AG04449 (cell line): ENCODE data around the gene ABR.
"Not testable (repeated sequence)": the region's sequence is repeated elsewhere in the genome, so short reads cannot be mapped to it uniquely, and the experiment has no call there.

ENCODE experiments used
- CTCF ChIA-PET: fragments of 350-600 bp; formaldehyde crosslinking; extraction: SDS; loops from one replicate; lab custom pipeline; 2021; ENCODE audit warnings: antibody characterized with exemption; lab: Yijun Ruan, JAX
- POLR2A ChIA-PET: fragments of 400-600, 350-600 bp; formaldehyde crosslinking; extraction: SDS; loops from one replicate; lab custom pipeline; 2020; ENCODE audit warnings: antibody characterized with exemption, inconsistent platforms; lab: Yijun Ruan, JAX
- DNase-seq: peaks from one replicate; pipeline ENCODE4 v3.0.0-alpha.2; 2010; ENCODE audit warnings: low read depth, low spot score
- H3K4me3 ChIP-seq: 2 replicates; pipeline ENCODE4 v1.5.1; 2011; ENCODE audit warnings: low read depth, mild to moderate bottlenecking, control low read depth, low read length
- CTCF ChIP-seq: IDR thresholded peaks from one replicate; pipeline ENCODE4 v1.5.1; 2011; ENCODE audit warnings: mild to moderate bottlenecking, moderate library complexity, low read length, control low read depth, inconsistent platforms; ENCODE audit not compliant: insufficient read depth; ENCODE audit errors: missing control alignments

Gene ABR

GRCh38 chr17:1203967-1204291 lies 24.1 kb upstream of the ABR start:
- ChIA-PET POLR2A (no interaction called here), CTCF (interaction anchor here (1.0 to 2.3 kb wide), 2 partner anchors 16 to 81 kb away, joined by 3 to 9 read pairs; no protein-coding TSS in a partner anchor)
- TF ChIP-seq CTCF = no peak
- peak overlapping the region; percentile 62 for H3K4me3 ChIP-seq
- no peak for DNase-seq

- peak overlapping the region; percentile 62 for H3K4me3 ChIP-seq
- TF ChIP-seq CTCF = no peak
- no peak for DNase-seq
- ChIA-PET CTCF (interaction anchor here (1.0 to 4.2 kb wide), 4 partner anchors 16 to 81 kb away, joined by 3 to 36 read pairs (median 8); no protein-coding TSS in a partner anchor), POLR2A (no interaction called here)
Observed at GRCh38 chr17:1203111-1203966, 23.6 kb upstream of the ABR start.

- CTCF ChIA-PET = interaction anchor here (2.4 to 4.2 kb wide), 2 partner anchors 15 to 80 kb away, joined by 6 to 36 read pairs; no protein-coding TSS in a partner anchor
- POLR2A ChIA-PET = no interaction called here
- TF ChIP-seq CTCF = no peak
Observed at GRCh38 chr17:1202291-1202690, 22.5 kb upstream of the ABR start.

GRCh38 chr17:1201132-1201702 lies 21.4 kb upstream of the ABR start:
- ChIA-PET POLR2A (interaction anchor here (1.1 kb wide), 1 partner anchor 11 kb away, joined by 4 read pairs; no protein-coding TSS in a partner anchor), CTCF (interaction anchor here (1.4 to 4.2 kb wide), 3 partner anchors 9 to 79 kb away, joined by 4 to 36 read pairs (median 6); no protein-coding TSS in a partner anchor)
- DNase-seq = no peak
- TF ChIP-seq CTCF = no peak
- H3K4me3 ChIP-seq = no peak overlapping the region

More at GRCh38 chr17:1202291-1202690, 22.5 kb upstream of the ABR start:
- no peak overlapping the region for H3K4me3 ChIP-seq
- no peak for DNase-seq

GRCh38 chr17:1199271-1199743 lies 19.5 kb upstream of the ABR start:
- CTCF ChIA-PET = interaction anchor here (4.1 to 4.2 kb wide), 2 partner anchors 12 to 76 kb away, joined by 17 to 36 read pairs; no protein-coding TSS in a partner anchor
- POLR2A ChIA-PET, H3K4me3 ChIP-seq, DNase-seq: not testable (repeated sequence)

- no peak overlapping the region for H3K4me3 ChIP-seq
- ChIA-PET POLR2A (no interaction called here), CTCF (interaction anchor here (1.0 to 4.1 kb wide), 6 partner anchors 10 to 142 kb away, joined by 3 to 55 read pairs (median 4); no protein-coding TSS in a partner anchor)
- no peak for DNase-seq
- no peak for TF ChIP-seq CTCF
Observed at GRCh38 chr17:1197781-1198490, 18.2 kb upstream of the ABR start.
